HepG2 (cell line): ENCODE results near the gene SGMS1.

Experiments
- FOXM1 ChIP-seq: sonication (generic); formaldehyde crosslinking; IDR thresholded peaks from 2 replicates; pipeline ENCODE4 v1.5.0; 2020; ENCODE audit warnings: missing genetic modification reagents
- GZF1 ChIP-seq: sonication (generic); formaldehyde crosslinking; IDR thresholded peaks from 2 replicates; pipeline ENCODE4 v1.5.1; 2020; ENCODE audit warnings: mild to moderate bottlenecking, missing genetic modification reagents
- NR1H2 ChIP-seq: sonication (generic); formaldehyde crosslinking; IDR thresholded peaks from 2 replicates; pipeline ENCODE4 v1.8.1; 2022; ENCODE audit warnings: low read depth, missing genetic modification reagents, borderline replicate concordance
- POLR2A ChIP-seq, 2 experiments: IDR thresholded peaks; 2 replicates each; pipeline ENCODE4 v1.6.1; 2011; ENCODE audit warnings: low read depth in 2 of 2, low read length in 2 of 2, mild to moderate bottlenecking in 1 of 2, moderate library complexity in 1 of 2; ENCODE audit not compliant: insufficient read depth in 1 of 2
- ZNF124 ChIP-seq: sonication (generic); formaldehyde crosslinking; IDR thresholded peaks from 2 replicates; pipeline ENCODE4 v1.4.0; 2020; ENCODE audit warnings: missing genetic modification reagents
- TF ChIP-seq, protein P1 (sequence below): IDR thresholded peaks from 2 replicates; pipeline ENCODE4 v1.6.1; 2012; ENCODE audit warnings: inconsistent platforms
- TF ChIP-seq, protein P2 (sequence below): sonication (generic); formaldehyde crosslinking; IDR thresholded peaks from 2 replicates; pipeline ENCODE4 v1.8.1; 2022; ENCODE audit warnings: mild to moderate bottlenecking, missing genetic modification reagents

- TF ChIP-seq, protein P1, sequence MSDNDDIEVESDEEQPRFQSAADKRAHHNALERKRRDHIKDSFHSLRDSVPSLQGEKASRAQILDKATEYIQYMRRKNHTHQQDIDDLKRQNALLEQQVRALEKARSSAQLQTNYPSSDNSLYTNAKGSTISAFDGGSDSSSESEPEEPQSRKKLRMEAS = no peak
- TF ChIP-seq GZF1 (CRISPR knock-in tag) (no peak), NR1H2 (CRISPR knock-in tag) (no peak), FOXM1 (no peak), ZNF124 (CRISPR knock-in tag) (no peak), POLR2A (IDR thresholded peaks at IDR 0.05; ENCODE audit: insufficient read depth in 1 of 2, low read depth in 2 of 2, low read length in 2 of 2) (no peak)
- TF ChIP-seq, protein P2, sequence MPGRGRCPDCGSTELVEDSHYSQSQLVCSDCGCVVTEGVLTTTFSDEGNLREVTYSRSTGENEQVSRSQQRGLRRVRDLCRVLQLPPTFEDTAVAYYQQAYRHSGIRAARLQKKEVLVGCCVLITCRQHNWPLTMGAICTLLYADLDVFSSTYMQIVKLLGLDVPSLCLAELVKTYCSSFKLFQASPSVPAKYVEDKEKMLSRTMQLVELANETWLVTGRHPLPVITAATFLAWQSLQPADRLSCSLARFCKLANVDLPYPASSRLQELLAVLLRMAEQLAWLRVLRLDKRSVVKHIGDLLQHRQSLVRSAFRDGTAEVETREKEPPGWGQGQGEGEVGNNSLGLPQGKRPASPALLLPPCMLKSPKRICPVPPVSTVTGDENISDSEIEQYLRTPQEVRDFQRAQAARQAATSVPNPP (CRISPR knock-in tag) = no peak
Observed at GRCh38 chr10:50324680-50325393, 298.9 kb downstream of the SGMS1 start.
